Natural killer cell (primary cell): ENCODE data around the gene ATP6V0E2. TPM values are rescaled to one million over a fixed set of nuclear protein-coding genes. Genes with fewer than 3 reads are reported as not detected.

Experiments used
- ATAC-seq, 3 donors: fragments of 150-1000 bp in 2 of 3; fragments of 200-7000 bp in 1 of 3; cut with Tn5 transposase; 1 replicate in 1 of 3; 2 replicates in 2 of 3; pipeline ENCODE4 v1.10.0; 2021; ENCODE audit warnings: mild to moderate bottlenecking in 2 of 3, moderate library complexity in 2 of 3
- DNase-seq, 2 donors: peaks; one replicate each; pipeline versions ENCODE4 v3.0.0 to v3.0.0-alpha.2; 2013 to 2021; ENCODE audit warnings: mixed read lengths in 1 of 2
- H3K27ac ChIP-seq: one replicate; pipeline ENCODE4 v1.5.1; 2013; ENCODE audit warnings: mild to moderate bottlenecking, low read length
- H3K27me3 ChIP-seq: one replicate; pipeline ENCODE4 v1.6.1; 2013; ENCODE audit warnings: low read length; ENCODE audit not compliant: control insufficient read depth, insufficient read depth
- H3K36me3 ChIP-seq: one replicate; pipeline ENCODE4 v1.6.1; 2013; ENCODE audit warnings: low read length; ENCODE audit not compliant: control insufficient read depth, insufficient read depth
- H3K4me1 ChIP-seq: one replicate; pipeline ENCODE4 v1.6.1; 2013; ENCODE audit warnings: low read length; ENCODE audit not compliant: control insufficient read depth, insufficient read depth
- H3K4me3 ChIP-seq: one replicate; pipeline ENCODE4 v1.5.1; 2013; ENCODE audit warnings: low read length
- H3K9me3 ChIP-seq: one replicate; pipeline ENCODE4 v1.6.1; 2013; ENCODE audit warnings: low read length; ENCODE audit not compliant: control insufficient read depth, insufficient read depth
- H3K27ac Mint-ChIP-seq, 2 donors: one replicate each; pipeline ENCODE4 v1.8.0; 2022; ENCODE audit warnings: mild to moderate bottlenecking in 2 of 2, mixed read lengths in 2 of 2, moderate library complexity in 1 of 2
- H3K27me3 Mint-ChIP-seq, 2 donors: one replicate each; pipeline ENCODE4 v1.8.0; 2022; ENCODE audit warnings: low read depth in 2 of 2, mixed read lengths in 2 of 2
- H3K36me3 Mint-ChIP-seq: one replicate; pipeline ENCODE4 v1.8.0; 2022; ENCODE audit warnings: mixed read lengths
- H3K4me1 Mint-ChIP-seq, 2 donors: one replicate each; pipeline ENCODE4 v1.8.0; 2022; ENCODE audit warnings: mixed read lengths in 2 of 2
- H3K4me3 Mint-ChIP-seq: one replicate; pipeline ENCODE4 v1.8.0; 2022; ENCODE audit warnings: mild to moderate bottlenecking, moderate library complexity, mixed read lengths
- H3K9me3 Mint-ChIP-seq, 2 donors: one replicate each; pipeline ENCODE4 v1.8.0; 2022; ENCODE audit warnings: mixed read lengths in 2 of 2
- WGBS: methylation state at CpG from one replicate; pipeline ENCODE4 v1.1.7; 2013; ENCODE audit warnings: missing lambda C conversion rate; ENCODE audit not compliant: insufficient coverage; 5-methylcytosine and 5-hydroxymethylcytosine counted together
- intact Hi-C: fragments of 100-400 bp; cut with micrococcal nuclease; formaldehyde crosslinking; loops from one replicate; pipeline ENCODE4 v1.14.2; 2022
- total RNA-seq, 4 donors: library from RNA; stranded (reverse); fragments of 120-200 nt in 1 of 4; gene quantifications; one replicate each; pipeline versions ENCODE4 v1.2.3 to v1.2.4, GENCODE V29; 2013 to 2022
- TF ChIP-seq, protein P1 (sequence below): fragments of 200-600 bp; IDR thresholded peaks from one replicate; pipeline ENCODE4 v1.8.0; 2022; ENCODE audit warnings: antibody characterized with exemption

ATP6V0E2 gene
- total RNA-seq, 3 donors from 2014 or later (not counting 1 experiment from before 2014, with no cell fraction given) = 23.2 to 39.4 (median 34.9) TPM

DNA sequence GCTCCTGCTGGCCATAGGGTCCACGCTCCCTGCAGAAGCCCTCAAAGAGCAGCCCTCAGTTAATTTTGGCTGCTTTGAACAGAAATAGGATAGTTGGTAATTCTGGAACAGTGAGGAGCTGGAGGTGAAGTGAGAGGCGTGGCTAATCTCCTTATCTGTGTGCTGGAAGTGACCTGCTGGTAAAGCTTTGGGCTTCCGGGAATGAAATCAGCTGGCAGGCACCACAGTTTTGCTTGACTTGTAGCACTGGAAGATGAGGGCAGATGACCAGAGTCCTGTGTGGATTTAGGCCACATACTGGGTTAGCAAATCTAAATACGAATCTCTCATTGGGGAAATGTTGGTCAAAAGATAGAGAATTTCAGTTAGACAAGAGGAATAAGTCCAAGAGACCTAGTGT is 10.2 kb downstream of the ATP6V0E2 start:
- no peak for DNase-seq
- peaks cover 7% of the 10 kb centered on the region for H3K4me1 ChIP-seq
- no peak overlapping the region for H3K4me3 Mint-ChIP-seq
- no peak overlapping the region for H3K4me3 ChIP-seq
- ATAC-seq = no peak
- intact Hi-C loops = no loop called here
- H3K36me3 Mint-ChIP-seq = no peaks in the 10 kb centered on the region
- peaks cover 2% of the 10 kb centered on the region for H3K36me3 ChIP-seq
- H3K27me3 Mint-ChIP-seq = no peaks in the 10 kb centered on the region
- H3K27ac ChIP-seq = no peak overlapping the region
- no peaks in the 10 kb centered on the region for H3K27me3 ChIP-seq
- TF ChIP-seq, protein P1, sequence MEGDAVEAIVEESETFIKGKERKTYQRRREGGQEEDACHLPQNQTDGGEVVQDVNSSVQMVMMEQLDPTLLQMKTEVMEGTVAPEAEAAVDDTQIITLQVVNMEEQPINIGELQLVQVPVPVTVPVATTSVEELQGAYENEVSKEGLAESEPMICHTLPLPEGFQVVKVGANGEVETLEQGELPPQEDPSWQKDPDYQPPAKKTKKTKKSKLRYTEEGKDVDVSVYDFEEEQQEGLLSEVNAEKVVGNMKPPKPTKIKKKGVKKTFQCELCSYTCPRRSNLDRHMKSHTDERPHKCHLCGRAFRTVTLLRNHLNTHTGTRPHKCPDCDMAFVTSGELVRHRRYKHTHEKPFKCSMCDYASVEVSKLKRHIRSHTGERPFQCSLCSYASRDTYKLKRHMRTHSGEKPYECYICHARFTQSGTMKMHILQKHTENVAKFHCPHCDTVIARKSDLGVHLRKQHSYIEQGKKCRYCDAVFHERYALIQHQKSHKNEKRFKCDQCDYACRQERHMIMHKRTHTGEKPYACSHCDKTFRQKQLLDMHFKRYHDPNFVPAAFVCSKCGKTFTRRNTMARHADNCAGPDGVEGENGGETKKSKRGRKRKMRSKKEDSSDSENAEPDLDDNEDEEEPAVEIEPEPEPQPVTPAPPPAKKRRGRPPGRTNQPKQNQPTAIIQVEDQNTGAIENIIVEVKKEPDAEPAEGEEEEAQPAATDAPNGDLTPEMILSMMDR = no peak
- no peak overlapping the region for H3K27ac Mint-ChIP-seq
- peaks cover 6 to 15% of the 10 kb centered on the region in 2 donors for H3K4me1 Mint-ChIP-seq
- H3K9me3 ChIP-seq = no peaks in the 10 kb centered on the region
- no peaks in the 10 kb centered on the region for H3K9me3 Mint-ChIP-seq
- 97% methylated on average over 4 of the region's 4 CpGs for WGBS

DNA sequence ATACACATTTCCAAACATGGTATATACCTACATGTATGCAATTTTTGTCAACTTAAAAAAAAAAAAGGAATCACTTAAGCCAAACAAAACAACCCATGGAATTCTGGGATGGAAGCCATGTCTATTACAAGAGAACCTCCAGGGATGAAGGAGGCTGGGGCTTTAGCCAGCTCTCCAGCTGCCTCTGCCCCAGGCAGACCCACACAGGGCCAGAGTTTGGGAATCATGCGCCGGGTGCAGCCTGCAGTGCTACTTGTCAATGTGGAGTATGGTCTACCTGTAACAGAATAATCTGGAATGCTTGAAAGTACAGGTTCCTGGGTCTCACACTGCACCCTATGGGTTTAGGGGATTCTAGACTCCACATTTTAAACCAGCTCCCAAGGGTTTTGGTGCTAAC is 10.8 kb downstream of the ATP6V0E2 start:
- Mint-ChIP-seq H3K27ac (no peak overlapping the region), H3K4me1 (peaks cover 6 to 15% of the 10 kb centered on the region in 2 donors), H3K9me3 (no peaks in the 10 kb centered on the region), H3K36me3 (no peaks in the 10 kb centered on the region), H3K4me3 (no peak overlapping the region), H3K27me3 (no peaks in the 10 kb centered on the region)
- DNase-seq (no peak), ATAC-seq (no peak)
- Histone ChIP-seq H3K4me3 (no peak overlapping the region), H3K27me3 (no peaks in the 10 kb centered on the region), H3K4me1 (peaks cover 7% of the 10 kb centered on the region), H3K27ac (no peak overlapping the region), H3K9me3 (no peaks in the 10 kb centered on the region), H3K36me3 (peaks cover under 1% of the 10 kb centered on the region)
- TF ChIP-seq, protein P1 = no peak
- WGBS = 100% methylated on average over 2 of the region's 2 CpGs
- intact Hi-C loops = no loop called here

DNA sequence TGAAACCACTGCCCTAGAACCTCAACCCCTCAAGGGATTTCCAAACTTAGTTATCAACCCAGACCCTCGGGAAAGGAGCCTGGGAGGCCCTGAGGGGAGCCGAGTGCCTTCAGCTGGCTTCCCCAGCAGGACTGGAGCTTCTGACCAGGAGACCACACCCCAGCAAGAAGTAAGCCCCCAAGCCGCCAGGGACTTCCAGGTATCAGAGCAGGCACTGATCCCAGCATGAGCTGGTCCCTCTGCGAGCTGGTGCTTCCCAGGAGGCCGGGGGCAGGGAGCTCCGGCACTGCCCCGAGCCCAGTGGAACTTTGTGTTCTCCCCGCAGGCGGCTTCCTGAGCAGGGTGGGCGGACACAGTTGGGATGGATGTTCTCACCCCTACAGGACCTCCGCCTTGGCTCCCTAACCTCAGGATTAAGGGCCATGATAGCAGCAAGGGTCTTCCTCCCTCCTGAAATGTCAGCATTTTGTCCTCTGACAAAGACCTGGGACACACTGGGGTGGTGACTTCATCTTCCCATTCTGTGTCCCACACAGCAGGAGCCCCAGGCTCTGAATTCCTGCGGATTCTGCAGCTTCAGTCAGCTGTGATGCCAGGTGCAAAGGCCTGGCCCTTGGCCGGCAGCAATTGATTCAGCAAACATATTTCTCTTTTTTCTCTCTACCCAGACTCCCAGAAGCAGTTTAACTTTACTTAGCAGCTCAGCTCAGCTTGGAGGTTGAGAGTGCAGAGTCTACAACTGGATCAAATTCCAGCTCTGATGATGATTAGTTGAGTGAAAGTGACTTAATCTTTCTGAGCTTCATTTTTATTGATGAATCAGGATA is 11.6 kb downstream of the ATP6V0E2 start:
- Mint-ChIP-seq H3K36me3 (no peaks in the 10 kb centered on the region), H3K4me3 (no peak overlapping the region), H3K27ac (no peak overlapping the region), H3K4me1 (peaks cover 6 to 15% of the 10 kb centered on the region in 2 donors), H3K27me3 (no peaks in the 10 kb centered on the region), H3K9me3 (no peaks in the 10 kb centered on the region)
- Histone ChIP-seq H3K9me3 (no peaks in the 10 kb centered on the region), H3K27ac (no peak overlapping the region), H3K4me1 (peaks cover 7% of the 10 kb centered on the region), H3K27me3 (no peaks in the 10 kb centered on the region), H3K4me3 (no peak overlapping the region), H3K36me3 (no peaks in the 10 kb centered on the region)
- ATAC-seq (no peak), DNase-seq (no peak)
- 90% methylated on average over 13 of the region's 13 CpGs for WGBS
- intact Hi-C loops = no loop called here
- TF ChIP-seq, protein P1 = no peak
